Measurements from ENCODE around the gene LRRC23. TPM values are rescaled to one million over a fixed set of nuclear protein-coding genes. Genes with fewer than 3 reads are reported as not detected.
A peak's percentile ranks its signal among the peaks of the same experiment; 100 is the strongest.
"Not testable (repeated sequence)": the region's sequence is repeated elsewhere in the genome, so short reads cannot be mapped to it uniquely, and the experiment has no call there.

Gene LRRC23
- total RNA-seq, 4 donors from 2014 or later: 6.2 to 12.1 (median 7.4) TPM

DNA sequence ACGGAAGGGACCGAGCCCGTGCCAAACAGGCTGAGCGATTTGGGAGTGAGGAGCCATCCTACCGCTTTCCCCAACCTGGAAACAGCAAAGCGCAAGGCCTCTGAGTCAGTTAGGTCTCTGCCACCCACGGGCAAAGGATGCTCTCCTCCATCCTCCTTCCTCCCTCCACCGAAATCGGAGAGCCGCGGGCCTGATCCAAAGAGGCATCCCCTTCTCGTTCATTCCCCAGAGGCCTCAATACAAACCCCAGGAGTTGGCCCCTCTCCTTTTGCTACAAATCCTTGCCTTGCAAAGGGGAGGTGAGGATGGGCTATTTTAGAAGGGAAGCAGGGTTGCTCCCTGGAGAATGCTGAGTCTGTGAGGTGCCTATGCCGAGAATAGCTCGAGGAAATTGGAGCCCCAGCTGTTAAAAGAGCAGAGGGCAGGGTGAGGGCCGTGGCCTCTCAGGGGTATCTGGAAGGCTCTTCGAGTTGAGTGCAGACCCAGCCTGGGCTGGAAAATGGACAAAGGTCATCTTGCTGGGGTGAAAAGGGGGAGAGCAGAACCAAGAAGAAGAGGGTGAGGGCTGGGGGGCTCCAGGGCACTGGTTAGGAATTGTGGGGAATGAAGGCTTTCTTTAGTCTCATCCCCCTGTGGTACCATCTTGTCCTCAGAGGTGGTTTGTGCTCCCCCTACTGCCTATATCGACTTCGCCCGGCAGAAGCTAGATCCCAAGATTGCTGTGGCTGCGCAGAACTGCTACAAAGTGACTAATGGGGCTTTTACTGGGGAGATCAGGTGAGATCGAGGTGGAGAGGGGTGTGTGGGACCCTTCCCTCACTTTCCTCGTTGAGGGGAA is 36.2 kb upstream of the LRRC23 start:
- TF ChIP-seq CTCF (IDR thresholded peaks at IDR 0.05): no peak
- ATAC-seq (ENCODE audit: low FRiP score): no peak
- no peak for DNase-seq (ENCODE audit: low spot score)

GRCh38 chr12:6869049-6870021 is 35.3 kb upstream of the LRRC23 start:
- peak; percentile 0 for ATAC-seq (ENCODE audit: low FRiP score)
- peak in 2 of 3 donors; percentile 51 to 75 for TF ChIP-seq CTCF (IDR thresholded peaks at IDR 0.05)

DNA sequence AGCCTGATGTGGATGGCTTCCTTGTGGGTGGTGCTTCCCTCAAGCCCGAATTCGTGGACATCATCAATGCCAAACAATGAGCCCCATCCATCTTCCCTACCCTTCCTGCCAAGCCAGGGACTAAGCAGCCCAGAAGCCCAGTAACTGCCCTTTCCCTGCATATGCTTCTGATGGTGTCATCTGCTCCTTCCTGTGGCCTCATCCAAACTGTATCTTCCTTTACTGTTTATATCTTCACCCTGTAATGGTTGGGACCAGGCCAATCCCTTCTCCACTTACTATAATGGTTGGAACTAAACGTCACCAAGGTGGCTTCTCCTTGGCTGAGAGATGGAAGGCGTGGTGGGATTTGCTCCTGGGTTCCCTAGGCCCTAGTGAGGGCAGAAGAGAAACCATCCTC is 34.3 kb upstream of the LRRC23 start:
- not testable (repeated sequence) for ATAC-seq (ENCODE audit: low FRiP score); DNase-seq (ENCODE audit: low spot score)

More at GRCh38 chr12:6869049-6870021, 35.3 kb upstream of the LRRC23 start:
- peak; percentile 70 for DNase-seq (ENCODE audit: low spot score)

DNA sequence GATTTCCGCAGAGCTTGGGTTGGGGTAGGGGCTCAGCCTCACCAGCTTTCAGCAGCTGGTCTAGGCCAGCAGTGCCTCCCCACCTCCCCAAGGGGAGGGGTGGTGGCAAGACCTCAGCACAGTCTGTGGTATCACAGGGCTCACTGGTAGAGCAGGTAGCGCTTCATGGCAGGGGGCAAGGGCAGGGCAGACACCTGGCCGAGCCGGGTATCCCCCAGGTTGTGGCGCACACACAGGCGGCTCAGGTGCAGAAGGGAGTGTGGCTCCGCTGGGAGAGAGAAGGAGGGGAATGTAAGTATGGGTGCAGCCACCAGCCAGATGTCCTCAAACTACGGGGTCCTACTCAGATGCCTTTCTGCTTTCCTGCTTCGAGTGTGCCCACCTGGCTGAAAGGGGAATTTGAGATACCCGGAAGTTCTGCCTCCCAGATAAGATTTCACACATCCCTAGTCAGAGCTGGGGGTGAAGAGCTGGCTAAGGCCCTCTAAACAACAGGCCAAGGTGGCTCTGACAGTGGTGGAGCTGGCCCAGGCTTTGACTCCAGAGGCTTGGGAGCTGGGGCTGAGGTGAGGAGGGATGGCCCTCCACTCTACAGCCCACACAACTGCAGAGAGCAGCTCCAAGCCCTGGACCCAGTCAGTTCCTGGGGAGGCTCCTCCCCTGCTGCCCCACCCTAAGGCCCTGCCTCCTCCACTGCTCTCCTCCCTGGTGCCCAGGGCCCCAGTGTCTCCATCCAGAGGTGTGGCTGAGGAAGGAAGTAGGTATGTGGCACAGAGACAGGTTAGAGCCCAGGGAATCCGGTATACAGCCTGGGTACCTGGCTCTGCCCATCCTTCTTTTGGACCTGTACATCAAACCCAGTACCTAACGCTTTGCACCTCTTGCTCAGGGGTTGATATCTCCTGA is 33.3 kb upstream of the LRRC23 start:
- ATAC-seq (ENCODE audit: low FRiP score) (no peak), DNase-seq (ENCODE audit: low spot score) (no peak)
- TF ChIP-seq CTCF (IDR thresholded peaks at IDR 0.05): no peak

DNA sequence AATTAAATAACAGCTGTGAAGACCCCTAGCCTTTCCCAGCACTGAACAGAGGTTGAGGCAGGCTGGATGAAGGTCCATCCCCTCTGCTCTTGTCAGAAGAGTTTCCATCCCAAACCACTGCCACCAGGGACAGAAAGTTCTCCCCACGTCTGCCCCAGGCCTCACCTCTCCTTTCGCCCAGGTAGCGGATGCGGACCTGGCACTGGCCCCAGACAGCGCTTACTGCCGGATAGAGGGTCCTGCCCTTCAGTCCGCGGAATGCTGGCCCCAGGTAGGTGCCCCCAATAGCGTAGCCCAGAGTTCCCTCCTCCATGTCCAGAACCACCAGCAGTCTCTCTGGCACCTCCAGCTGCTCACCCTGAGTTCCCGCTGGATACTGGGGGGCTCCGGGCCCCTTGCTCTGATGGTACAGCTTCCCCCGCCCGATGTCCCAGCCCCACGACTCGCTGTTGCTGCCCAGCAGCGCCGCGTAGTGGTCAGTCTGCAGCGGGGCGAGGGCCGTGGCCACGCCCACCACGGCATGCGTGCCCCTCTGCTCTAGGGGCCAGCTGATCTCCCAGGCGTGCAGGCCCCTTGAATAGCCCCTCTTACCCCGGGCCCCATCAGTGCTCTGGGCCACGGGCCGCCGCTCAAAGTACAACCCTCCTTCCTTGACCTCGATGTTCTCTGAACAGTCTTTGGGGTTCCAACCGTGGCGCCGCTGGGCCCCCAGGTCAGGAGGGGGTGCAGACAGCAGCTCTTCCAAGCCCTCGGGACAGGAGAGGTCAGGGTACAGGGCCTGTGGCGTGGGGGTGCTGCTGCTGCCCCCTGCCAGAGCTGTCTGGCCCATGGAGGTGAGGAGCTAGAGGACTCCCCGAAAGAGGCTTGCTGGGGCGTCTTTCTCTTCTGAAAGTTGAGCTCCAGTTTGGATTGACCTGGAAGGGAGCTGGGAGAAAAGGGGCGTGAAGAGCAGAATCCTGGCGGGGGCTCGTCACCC is 32.3 kb upstream of the LRRC23 start:
- TF ChIP-seq CTCF (IDR thresholded peaks at IDR 0.05): peak in 1 of 3 donors; percentile 69
- ATAC-seq (ENCODE audit: low FRiP score) (peak; percentile 48), DNase-seq (ENCODE audit: low spot score) (peak; percentile 66)

Measured in omental fat pad (tissue), 4 donors.